Stimulated activated CD4-positive, alpha-beta T cell treated with anti-CD3 and anti-CD28 coated beads, Interleukin-15, amount 100 ng/mL, for 48 hours (primary cell): Measurements from ENCODE around the gene PRDM16.

Source experiments
- DNase-seq, 2 donors: peaks; one replicate each; pipeline ENCODE4 v3.0.0-alpha.2; 2020; ENCODE audit warnings: low read depth in 2 of 2

Gene PRDM16

GRCh38 chr1:3352952-3353331 lies 283.9 kb downstream of the PRDM16 start:
- DNase-seq = no peak

DNA sequence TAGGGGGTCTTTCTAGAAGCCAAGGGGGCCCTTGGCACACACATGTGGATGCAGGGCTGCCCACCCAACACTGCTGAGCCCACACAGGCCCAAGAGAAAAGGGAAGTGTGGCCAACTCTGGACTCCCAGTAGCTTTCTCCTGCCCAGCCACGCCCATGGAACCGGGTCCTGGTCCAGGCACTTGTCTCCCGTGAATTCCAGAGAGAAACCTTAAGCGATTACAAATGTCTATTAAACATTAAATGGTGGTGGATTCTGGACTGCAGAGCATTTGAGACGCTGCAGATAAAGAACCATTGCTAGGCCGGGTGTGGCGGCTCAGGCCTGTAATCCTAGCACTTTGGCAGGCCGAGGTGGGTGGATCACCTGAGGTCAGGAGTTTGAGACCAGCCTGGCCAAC lies 284.9 kb downstream of the PRDM16 start:
- no peak for DNase-seq

DNA sequence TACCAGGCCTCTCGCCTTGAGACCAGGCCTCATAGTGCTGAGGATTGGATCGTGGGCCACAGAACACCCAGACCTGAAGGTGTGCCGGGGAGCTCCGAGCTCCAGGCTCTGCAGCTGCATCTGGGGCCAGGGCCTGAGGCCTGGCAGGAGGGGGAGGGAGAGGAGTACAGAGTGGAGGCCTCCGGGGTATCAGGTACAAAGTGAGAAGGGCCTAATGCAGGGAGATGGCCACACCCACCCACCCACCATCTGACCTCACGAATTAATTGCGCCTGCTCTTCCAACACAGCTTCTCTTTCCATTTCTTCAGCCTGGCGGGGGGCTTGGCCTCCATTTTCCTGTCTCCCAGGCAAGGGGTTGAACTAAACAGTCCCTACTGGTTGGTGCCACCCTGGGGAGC lies 286.1 kb downstream of the PRDM16 start:
- DNase-seq = no peak

GRCh38 chr1:3355894-3356826 lies 287.2 kb downstream of the PRDM16 start:
- no peak for DNase-seq

GRCh38 chr1:3356827-3357460 lies 287.9 kb downstream of the PRDM16 start:
- no peak for DNase-seq

DNA sequence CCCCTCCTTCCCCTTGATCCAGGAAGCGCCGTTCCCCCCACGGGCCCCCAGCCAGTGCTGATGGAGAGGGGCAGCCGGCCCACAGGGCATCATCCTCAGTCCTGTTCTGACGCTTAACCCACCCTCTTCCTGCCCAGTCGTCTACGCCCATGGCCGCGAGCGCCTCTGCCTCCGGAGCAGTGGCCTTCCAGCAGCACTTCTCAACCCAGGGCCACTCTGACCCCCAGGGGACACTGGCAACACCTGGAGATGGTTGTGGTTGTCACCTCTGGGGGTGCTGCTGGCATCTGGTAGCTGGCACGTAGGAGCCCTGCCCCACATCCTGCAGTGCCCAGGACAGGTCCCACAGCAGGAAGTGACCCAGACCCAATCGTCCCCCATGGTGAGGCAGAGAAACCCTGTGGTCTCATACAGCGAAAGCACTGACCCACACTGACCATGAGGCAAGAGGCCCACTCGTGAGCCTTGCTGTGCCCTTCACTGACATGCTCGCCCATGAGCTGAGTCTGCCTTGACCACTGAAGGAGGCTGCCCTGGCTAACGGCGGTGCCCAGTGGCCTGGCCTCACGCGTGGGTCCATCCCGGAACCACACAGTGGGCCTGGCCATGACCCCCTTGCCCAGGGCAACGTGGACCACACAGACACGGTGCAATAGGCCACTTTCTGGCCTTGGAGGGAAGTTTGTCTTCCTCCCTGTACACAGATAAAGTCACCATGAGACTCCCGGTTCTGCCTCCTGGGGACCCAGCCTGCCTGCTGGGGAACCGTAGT lies 288.7 kb downstream of the PRDM16 start:
- no peak for DNase-seq

DNA sequence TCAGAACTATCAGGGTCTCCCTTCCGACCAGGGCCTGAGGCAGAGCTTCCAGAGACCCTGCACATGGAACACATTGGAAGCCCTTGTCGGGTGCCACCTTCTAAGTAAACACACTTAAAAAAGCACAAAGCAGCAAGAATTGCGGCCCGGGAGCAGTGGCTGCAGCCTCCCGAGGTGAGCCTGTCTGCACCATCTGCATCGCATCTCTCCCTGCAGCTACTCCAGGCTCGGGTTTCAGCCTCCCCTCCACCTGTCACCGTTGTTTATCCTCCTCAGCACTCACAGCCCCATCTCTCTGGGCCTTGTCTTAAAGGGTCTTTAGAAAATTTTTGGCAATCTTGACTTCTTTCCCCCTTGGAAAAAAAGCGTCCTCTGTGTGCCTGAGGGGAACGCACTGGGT lies 290.3 kb downstream of the PRDM16 start:
- no peak for DNase-seq

- DNase-seq = no peak
Measured at GRCh38 chr1:3359756-3360440, 290.9 kb downstream of the PRDM16 start.

DNA sequence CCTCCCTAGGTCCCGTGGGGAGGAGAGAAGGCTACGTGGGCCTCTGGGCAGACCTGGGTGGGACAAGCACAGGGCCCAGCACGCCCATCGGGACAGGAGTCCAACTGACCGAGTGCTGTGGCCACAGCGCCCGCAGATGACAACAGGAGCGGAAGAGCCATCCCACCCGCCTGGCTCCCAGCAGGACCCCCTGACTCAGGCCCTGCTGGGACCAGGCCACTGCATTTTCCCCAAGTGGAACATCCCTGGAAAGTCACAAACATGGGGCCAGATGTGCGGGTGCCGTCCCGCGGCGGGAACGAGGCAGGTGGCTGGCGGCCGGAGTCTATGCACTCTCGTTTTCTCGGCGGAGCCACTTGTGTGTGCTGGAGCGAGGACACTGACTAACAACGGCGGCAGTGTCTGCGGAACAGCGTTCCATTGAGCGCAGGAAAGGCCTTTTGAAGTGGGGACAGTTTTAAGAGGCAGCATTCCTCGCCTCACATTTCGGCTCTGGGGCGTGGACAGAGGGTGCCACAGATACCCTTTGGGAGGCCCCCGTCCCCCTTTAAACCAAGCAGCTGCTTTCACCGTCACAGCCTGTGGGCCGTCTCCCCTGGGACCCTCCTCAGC lies 291.7 kb downstream of the PRDM16 start:
- no peak for DNase-seq

DNA sequence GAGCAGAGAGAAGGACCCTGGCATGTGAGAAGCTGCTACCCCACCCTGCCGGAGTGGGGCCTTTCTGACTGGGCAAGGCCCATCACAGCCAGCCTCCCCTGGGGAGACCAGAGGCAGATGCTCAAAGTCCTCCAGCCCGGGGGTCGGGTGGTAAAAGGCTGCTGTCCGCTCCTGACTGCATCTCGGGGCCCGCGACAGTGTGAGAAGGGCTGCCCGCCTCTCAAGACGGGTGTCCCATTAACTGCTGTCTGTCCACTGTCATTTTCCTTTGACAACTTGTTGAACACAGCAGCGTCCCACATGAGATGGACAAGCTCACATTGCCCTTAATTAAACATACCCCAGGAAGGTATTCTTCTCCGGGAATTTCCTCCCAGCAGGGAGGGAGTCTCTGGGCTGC lies 294.0 kb downstream of the PRDM16 start:
- DNase-seq = no peak

DNA sequence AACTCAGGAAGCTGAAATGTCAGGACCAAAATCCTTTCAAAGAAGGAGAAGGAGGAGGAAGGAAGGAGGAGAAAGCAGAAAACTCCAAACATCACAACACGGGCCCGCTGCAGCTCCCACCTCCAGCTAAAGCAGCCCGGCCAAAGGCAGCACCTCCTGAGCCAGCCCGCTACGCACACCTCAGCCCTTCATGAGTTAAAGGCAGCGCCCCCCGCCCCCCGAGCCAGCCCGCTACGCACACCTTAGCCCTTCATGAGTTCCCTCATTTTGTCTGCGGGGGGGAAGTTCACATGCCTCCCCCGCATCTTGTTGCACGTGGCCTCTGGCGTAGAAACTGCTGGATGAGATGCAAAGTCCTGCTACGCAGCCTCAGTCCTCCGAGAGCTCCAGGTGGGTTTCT lies 294.8 kb downstream of the PRDM16 start:
- DNase-seq = no peak

GRCh38 chr1:3364551-3364950 lies 295.5 kb downstream of the PRDM16 start:
- no peak for DNase-seq

DNA sequence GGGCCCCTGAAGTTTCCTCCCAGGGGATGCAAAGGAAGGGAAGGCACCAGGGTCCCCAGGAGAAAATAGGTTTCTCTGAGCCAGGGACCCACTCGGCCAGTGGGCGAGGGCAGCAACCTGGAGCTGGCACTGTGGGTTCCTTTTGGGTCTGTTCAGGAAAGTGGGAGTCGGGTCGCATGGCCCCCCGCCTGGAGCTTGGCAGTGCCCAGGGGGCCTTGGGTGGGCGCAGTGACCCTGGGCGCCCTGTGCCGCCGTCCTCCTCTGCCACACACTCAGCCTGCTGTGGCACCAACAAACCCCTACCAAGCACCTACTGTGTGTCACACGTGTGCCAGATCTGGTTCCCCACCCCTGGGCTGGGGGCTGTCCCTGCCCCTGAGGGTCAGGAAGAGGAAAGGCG lies 296.0 kb downstream of the PRDM16 start:
- no peak for DNase-seq

- DNase-seq = no peak
Measured at GRCh38 chr1:3365523-3366125, 296.6 kb downstream of the PRDM16 start.

- DNase-seq = no peak
Measured at GRCh38 chr1:3366126-3367051, 297.4 kb downstream of the PRDM16 start.

- DNase-seq = no peak
Measured at GRCh38 chr1:3367376-3367775, 298.4 kb downstream of the PRDM16 start.

GRCh38 chr1:3368059-3368458 lies 299.1 kb downstream of the PRDM16 start:
- DNase-seq = no peak

GRCh38 chr1:3368711-3369445 lies 299.9 kb downstream of the PRDM16 start:
- DNase-seq = no peak

DNA sequence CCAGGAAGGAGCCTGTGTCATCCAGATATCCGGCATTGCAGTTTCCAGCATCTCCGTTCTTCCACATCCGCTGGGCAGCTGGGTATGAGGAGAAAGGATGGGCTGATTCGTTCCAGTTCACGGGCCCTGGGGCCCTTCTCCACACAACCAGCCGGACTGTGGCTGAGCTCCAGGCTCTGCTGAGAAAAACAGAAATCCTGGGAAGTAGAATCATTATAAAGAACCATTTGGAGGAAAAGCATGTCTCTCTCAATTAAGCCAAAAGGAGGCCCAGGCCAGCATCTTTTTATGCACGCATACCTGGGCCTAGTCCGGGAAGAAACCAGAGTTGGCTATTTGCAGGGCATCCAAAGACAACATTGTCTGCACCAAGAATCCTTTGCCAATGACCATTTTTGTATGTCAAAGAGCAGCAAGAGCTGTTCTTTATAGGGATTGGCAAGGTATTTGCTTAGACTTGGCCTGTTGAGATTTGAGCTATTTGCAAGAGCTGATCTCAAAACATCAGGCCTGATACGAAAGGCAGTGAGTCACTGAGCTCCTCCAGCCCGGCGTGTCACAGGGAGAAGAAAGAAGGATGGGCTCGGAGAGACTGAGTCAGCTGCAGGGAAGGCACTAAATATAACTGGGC lies 300.6 kb downstream of the PRDM16 start:
- no peak for DNase-seq
